Endothelial cell (in vitro differentiated cells): ENCODE data around the gene SOX5. TPM values are rescaled to one million over a fixed set of nuclear protein-coding genes. Genes with fewer than 3 reads are reported as not detected.

Source experiments
- DNase-seq: peaks from one replicate; pipeline ENCODE4 v3.0.0; 2021; ENCODE audit warnings: low spot score
- H3K27ac Mint-ChIP-seq: one replicate; pipeline ENCODE4 v1.8.0; 2021; ENCODE audit warnings: mixed read lengths, inconsistent platforms; ENCODE audit not compliant: unreplicated experiment
- H3K27me3 Mint-ChIP-seq: one replicate; pipeline ENCODE4 v1.8.0; 2021; ENCODE audit warnings: mild to moderate bottlenecking, moderate library complexity, mixed read lengths, inconsistent platforms; ENCODE audit not compliant: unreplicated experiment
- H3K36me3 Mint-ChIP-seq: one replicate; pipeline ENCODE4 v1.8.0; 2021; ENCODE audit warnings: mild to moderate bottlenecking, low read depth, mixed read lengths, inconsistent platforms; ENCODE audit not compliant: unreplicated experiment
- H3K4me1 Mint-ChIP-seq: one replicate; pipeline ENCODE4 v1.8.0; 2021; ENCODE audit warnings: mild to moderate bottlenecking, mixed read lengths, inconsistent platforms; ENCODE audit not compliant: unreplicated experiment
- H3K4me3 Mint-ChIP-seq: one replicate; pipeline ENCODE4 v1.8.0; 2021; ENCODE audit warnings: mild to moderate bottlenecking, mixed read lengths, inconsistent platforms; ENCODE audit not compliant: unreplicated experiment
- H3K9me3 Mint-ChIP-seq: one replicate; pipeline ENCODE4 v1.8.0; 2021; ENCODE audit warnings: mixed read lengths, inconsistent platforms; ENCODE audit not compliant: unreplicated experiment
- CTCF ChIP-seq: fragments of 200-600 bp; sonication (generic); IDR thresholded peaks from one replicate; pipeline ENCODE4 v1.5.0; 2021; ENCODE audit warnings: antibody characterized with exemption; ENCODE audit not compliant: unreplicated experiment
- total RNA-seq: library from RNA; stranded (reverse); fragmentation: NEBNext Ultra II Directional; extraction: Animal tissue kit (Norgen Biotek cat#: 25700); gene quantifications from one replicate; pipeline ENCODE4 v1.2.1, GENCODE V29; 2021; ENCODE audit not compliant: unreplicated experiment

SOX5 gene
- total RNA-seq, 1 donor from 2014 or later = 23.1 TPM

GRCh38 chr12:23504641-23505399, 444.6 kb downstream of the SOX5 start:
- no peak for TF ChIP-seq CTCF
- no peaks in the 10 kb centered on the region for H3K27me3 Mint-ChIP-seq
- H3K4me1 Mint-ChIP-seq = peaks cover 7% of the 10 kb centered on the region
- no peaks in the 10 kb centered on the region for H3K9me3 Mint-ChIP-seq
- H3K36me3 Mint-ChIP-seq = no peaks in the 10 kb centered on the region
- no peak for DNase-seq
- no peak overlapping the region for H3K4me3 Mint-ChIP-seq
- no peak overlapping the region for H3K27ac Mint-ChIP-seq

GRCh38 chr12:23504043-23504442, 445.4 kb downstream of the SOX5 start:
- Mint-ChIP-seq H3K36me3 (no peaks in the 10 kb centered on the region), H3K4me3 (no peak overlapping the region), H3K27me3 (no peaks in the 10 kb centered on the region), H3K27ac (no peak overlapping the region), H3K4me1 (peaks cover 7% of the 10 kb centered on the region), H3K9me3 (no peaks in the 10 kb centered on the region)
- DNase-seq = no peak
- no peak for TF ChIP-seq CTCF

GRCh38 chr12:23503544-23503943, 445.9 kb downstream of the SOX5 start:
- Mint-ChIP-seq H3K9me3 (no peaks in the 10 kb centered on the region), H3K27me3 (no peaks in the 10 kb centered on the region), H3K36me3 (no peaks in the 10 kb centered on the region), H3K27ac (no peak overlapping the region), H3K4me3 (no peak overlapping the region), H3K4me1 (peaks cover 7% of the 10 kb centered on the region)
- no peak for TF ChIP-seq CTCF
- no peak for DNase-seq

GRCh38 chr12:23502259-23502658, 447.2 kb downstream of the SOX5 start:
- Mint-ChIP-seq H3K27ac (no peak overlapping the region), H3K9me3 (no peaks in the 10 kb centered on the region)

More at GRCh38 chr12:23502259-23502658, 447.2 kb downstream of the SOX5 start:
- Mint-ChIP-seq H3K27me3 (no peaks in the 10 kb centered on the region), H3K4me3 (no peak overlapping the region), H3K4me1 (peaks cover 7% of the 10 kb centered on the region), H3K36me3 (no peaks in the 10 kb centered on the region)
- TF ChIP-seq CTCF = no peak
- DNase-seq = no peak
